GM23248 (cell line): ENCODE results near the gene ZNF555. TPM values are rescaled to one million over a fixed set of nuclear protein-coding genes. Genes with fewer than 3 reads are reported as not detected.
A peak's percentile ranks its signal among the peaks of the same experiment; 100 is the strongest.
"Not testable (repeated sequence)": the region's sequence is repeated elsewhere in the genome, so short reads cannot be mapped to it uniquely, and the experiment has no call there.

Source experiments
- DNase-seq: peaks from one replicate; pipeline ENCODE4 v3.0.0-alpha.2; 2015
- H2AFZ ChIP-seq: fragments of 200-600 bp; sonication (generic); 2 replicates; pipeline ENCODE4 v1.6.1; 2016; ENCODE audit warnings: antibody characterized with exemption
- H3F3A ChIP-seq: fragments of 200-600 bp; sonication (generic); 2 replicates; pipeline ENCODE4 v1.6.1; 2016; ENCODE audit warnings: mild to moderate bottlenecking, antibody characterized with exemption, mixed run types; ENCODE audit not compliant: insufficient read depth
- H3K27ac ChIP-seq: fragments of 200-600 bp; sonication (generic); 2 replicates; pipeline ENCODE4 v1.5.1; 2016; ENCODE audit warnings: mild to moderate bottlenecking
- H3K27me3 ChIP-seq: fragments of 200-600 bp; sonication (generic); replicated peaks from 2 replicates; pipeline ENCODE4 v1.6.1; 2016; ENCODE audit warnings: mild to moderate bottlenecking; ENCODE audit not compliant: insufficient read depth
- H3K36me3 ChIP-seq: fragments of 200-600 bp; sonication (generic); 2 replicates; pipeline ENCODE4 v1.6.1; 2016; ENCODE audit warnings: low read depth, mild to moderate bottlenecking
- H3K4me1 ChIP-seq: fragments of 200-600 bp; sonication (generic); 2 replicates; pipeline ENCODE4 v1.6.1; 2016; ENCODE audit warnings: mild to moderate bottlenecking; ENCODE audit not compliant: insufficient read depth
- H3K4me2 ChIP-seq: fragments of 200-600 bp; sonication (generic); one replicate; pipeline ENCODE4 v1.6.1; 2016; ENCODE audit warnings: mild to moderate bottlenecking; ENCODE audit not compliant: unreplicated experiment
- H3K4me3 ChIP-seq: fragments of 200-600 bp; sonication (generic); 2 replicates; pipeline ENCODE4 v1.5.1; 2016; ENCODE audit warnings: mild to moderate bottlenecking
- H3K79me2 ChIP-seq: fragments of 200-600 bp; sonication (generic); 2 replicates; pipeline ENCODE4 v1.6.1; 2016; ENCODE audit warnings: mild to moderate bottlenecking; ENCODE audit not compliant: insufficient read depth
- H3K9ac ChIP-seq: fragments of 200-600 bp; sonication (generic); 2 replicates; pipeline ENCODE4 v1.6.1; 2016; ENCODE audit warnings: mild to moderate bottlenecking
- H3K9me2 ChIP-seq: fragments of 200-600 bp; sonication (generic); 2 replicates; pipeline ENCODE4 v1.6.1; 2016; ENCODE audit warnings: mixed run types, mild to moderate bottlenecking, moderate library complexity; ENCODE audit not compliant: insufficient read depth
- H3K9me3 ChIP-seq: fragments of 200-600 bp; sonication (generic); one replicate; pipeline ENCODE4 v1.6.1; 2017; ENCODE audit warnings: low read depth
- H4K20me1 ChIP-seq: fragments of 200-600 bp; sonication (generic); 2 replicates; pipeline ENCODE4 v1.6.0; 2016; ENCODE audit not compliant: insufficient read depth
- EZH2 ChIP-seq: fragments of 200-600 bp; sonication (generic); IDR thresholded peaks from 2 replicates; pipeline ENCODE4 v1.6.1; 2018; ENCODE audit warnings: antibody characterized with exemption, mild to moderate bottlenecking; ENCODE audit not compliant: insufficient read depth, poor library complexity, severe bottlenecking
- EZH2phosphoT487 ChIP-seq: fragments of 200-600 bp; sonication (generic); IDR thresholded peaks from 2 replicates; pipeline ENCODE4 v1.6.1; 2018; ENCODE audit warnings: antibody characterized with exemption, moderate library complexity, mild to moderate bottlenecking, low read depth; ENCODE audit not compliant: insufficient read depth
- WGBS, 2 experiments: methylation state at CpG; one replicate each; pipeline ENCODE4 v1.1.6; 2015 to 2017; ENCODE audit warnings: low lambda C conversion rate in 2 of 2, low coverage in 1 of 2; ENCODE audit errors: missing lambda C conversion rate in 2 of 2; 5-methylcytosine and 5-hydroxymethylcytosine counted together
- in situ Hi-C: fragments of 300-500 bp; cut with MboI; formaldehyde crosslinking; loops from 2 replicates; pipeline ENCODE4 v1.15.0; 2020
- polyA plus RNA-seq: library from polyadenylated mRNA; unstranded; fragments of >200 nt; fragmentation: Nextera tagmentation; extraction: Ambion mirVana; gene quantifications from 2 replicates; pipeline ENCODE4 v1.2.1, GENCODE V29; 2016
- total RNA-seq: library from RNA; depleted of rRNA; stranded (reverse); fragments of >200 nt; shearing (Covaris generic); gene quantifications from 2 replicates; pipeline ENCODE4 v1.2.3, GENCODE V29; 2014; rRNA removed

Gene ZNF555
- total and polyA plus RNA-seq, 2 experiments from 2014 or later: 4.3 to 6.2 TPM

GRCh38 chr19:2902590-2903218 is 61.4 kb downstream of the ZNF555 start:
- Histone ChIP-seq H3K9me2 (no peaks in the 10 kb centered on the region), H3F3A (peaks cover 6% of the 10 kb centered on the region), H3K4me1 (no peaks in the 10 kb centered on the region), H3K9me3 (no peaks in the 10 kb centered on the region), H3K27me3 (no peaks in the 10 kb centered on the region), H4K20me1 (no peaks in the 10 kb centered on the region), H3K79me2 (peaks cover 18% of the 10 kb centered on the region), H3K4me3 (no peak overlapping the region), H2AFZ (no peak overlapping the region), H3K4me2 (no peak overlapping the region), H3K36me3 (no peaks in the 10 kb centered on the region), H3K9ac (no peak overlapping the region), H3K27ac (no peak overlapping the region)
- WGBS, 2 experiments: 81 to 82% methylated on average over 13 of the region's 13 CpGs
- in situ Hi-C loops: no loop called here
- TF ChIP-seq EZH2: no peak
- TF ChIP-seq EZH2phosphoT487: no peak
- peak; percentile 17 for DNase-seq

- H3K36me3 ChIP-seq, H3K9ac ChIP-seq, H3K9me2 ChIP-seq, H3K4me3 ChIP-seq, in situ Hi-C loops, H2AFZ ChIP-seq, H3K4me2 ChIP-seq, H3K9me3 ChIP-seq, H3K4me1 ChIP-seq, H3K27ac ChIP-seq, H4K20me1 ChIP-seq, DNase-seq, H3K27me3 ChIP-seq: not testable (repeated sequence)
- peaks cover 11% of the 10 kb centered on the region for H3F3A ChIP-seq
- WGBS, 2 experiments: 94 to 95% methylated on average over 12 to 13 of the region's 13 CpGs
- peaks cover 18% of the 10 kb centered on the region for H3K79me2 ChIP-seq
These were observed 62.1 kb downstream of the ZNF555 start for GRCh38 chr19:2903326-2903725.

GRCh38 chr19:2905918-2906519 is 64.7 kb downstream of the ZNF555 start:
- in situ Hi-C loops: no loop called here
- Histone ChIP-seq H3K9me2 (no peaks in the 10 kb centered on the region), H2AFZ (no peak overlapping the region), H3K27me3 (no peaks in the 10 kb centered on the region), H3F3A (peaks cover 14% of the 10 kb centered on the region), H3K4me2 (no peak overlapping the region), H3K9me3 (no peaks in the 10 kb centered on the region), H3K36me3 (no peaks in the 10 kb centered on the region), H3K79me2 (peaks cover 22% of the 10 kb centered on the region), H3K4me1 (peaks cover 8% of the 10 kb centered on the region), H3K27ac (no peak overlapping the region), H4K20me1 (no peaks in the 10 kb centered on the region), H3K4me3 (no peak overlapping the region), H3K9ac (no peak overlapping the region)
- WGBS, 2 experiments: 77 to 80% methylated on average over 11 of the region's 11 CpGs
- TF ChIP-seq EZH2phosphoT487: no peak
- TF ChIP-seq EZH2: no peak
- no peak for DNase-seq

DNA sequence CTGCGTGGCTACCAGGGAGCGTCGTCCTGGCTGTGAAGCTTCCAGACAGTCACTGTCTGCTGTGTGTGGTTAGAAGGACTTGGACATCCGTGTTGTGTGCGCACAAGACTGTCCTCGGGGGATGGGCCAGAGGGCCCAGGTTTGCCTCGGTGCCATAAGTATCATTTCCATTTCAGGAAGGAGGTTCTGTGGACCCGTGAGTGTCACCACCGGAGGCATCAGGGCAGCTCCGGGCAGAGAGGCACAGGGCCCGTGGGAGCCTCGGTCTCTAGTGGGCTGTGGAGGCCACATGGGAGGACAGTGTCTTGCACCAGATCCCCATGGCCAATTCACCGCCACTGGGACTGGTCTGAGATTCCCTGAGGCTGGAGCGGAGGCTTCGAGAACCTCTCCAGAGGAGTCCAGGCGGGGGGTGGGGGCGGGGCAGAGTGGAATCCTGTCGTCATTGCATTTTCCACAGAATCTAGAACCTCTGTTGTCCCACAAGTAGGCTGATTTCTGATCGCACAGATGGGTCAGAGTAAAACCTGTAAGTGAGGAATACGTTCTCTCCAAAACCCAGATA is 65.4 kb downstream of the ZNF555 start:
- WGBS, 2 experiments: 94 to 96% methylated on average over 20 of the region's 20 CpGs
- no peak for TF ChIP-seq EZH2
- no peak for TF ChIP-seq EZH2phosphoT487
- peaks cover 18% of the 10 kb centered on the region for H3K79me2 ChIP-seq

More for the DNA sequence above, 65.4 kb downstream of the ZNF555 start:
- Histone ChIP-seq H3K4me2 (no peak overlapping the region), H3K9ac (no peak overlapping the region), H3F3A (peaks cover 14% of the 10 kb centered on the region), H4K20me1 (no peaks in the 10 kb centered on the region), H3K4me3 (no peak overlapping the region), H3K9me3 (no peaks in the 10 kb centered on the region), H3K9me2 (no peaks in the 10 kb centered on the region), H3K27ac (no peak overlapping the region), H3K27me3 (no peaks in the 10 kb centered on the region), H2AFZ (no peak overlapping the region), H3K4me1 (peaks cover 8% of the 10 kb centered on the region), H3K36me3 (no peaks in the 10 kb centered on the region)
- in situ Hi-C loops: no loop called here
- DNase-seq: no peak

Other genes starting within 250 kb of the ZNF555 start
- 0.11 TPM in 1 of 2 replicates, not detected in the other for gene GNG7, start 138.8 kb upstream of the ZNF555 start, total RNA-seq
- gene GNG7, start 138.8 kb upstream of the ZNF555 start, polyA plus RNA-seq: 0.13 and 0.16 TPM in 2 replicates
- gene DIRAS1, start 120.1 kb upstream of the ZNF555 start, total RNA-seq: 4.9 and 5.9 TPM in 2 replicates
- gene DIRAS1, start 120.1 kb upstream of the ZNF555 start, polyA plus RNA-seq: 2.6 TPM in 2 replicates
- gene SLC39A3, start 101.5 kb upstream of the ZNF555 start, total RNA-seq: 38.4 and 50.9 TPM in 2 replicates
- 45.0 and 45.2 TPM in 2 replicates for gene SLC39A3, start 101.5 kb upstream of the ZNF555 start, polyA plus RNA-seq
- 56.1 and 57.5 TPM in 2 replicates for gene SGTA, start 58.2 kb upstream of the ZNF555 start, total RNA-seq
- gene SGTA, start 58.2 kb upstream of the ZNF555 start, polyA plus RNA-seq: 66.0 and 66.2 TPM in 2 replicates
- 136 and 153 TPM in 2 replicates for gene THOP1, start 56.0 kb upstream of the ZNF555 start, total RNA-seq
- gene THOP1, start 56.0 kb upstream of the ZNF555 start, polyA plus RNA-seq: 64.8 and 70.0 TPM in 2 replicates
- 2.9 and 3.0 TPM in 2 replicates for gene ZNF554, start 21.6 kb upstream of the ZNF555 start, total RNA-seq
- 1.4 and 2.2 TPM in 2 replicates for gene ZNF554, start 21.6 kb upstream of the ZNF555 start, polyA plus RNA-seq
- not detected in 2 replicates for gene ZNF556, start 25.9 kb downstream of the ZNF555 start, total RNA-seq
- gene ZNF556, start 25.9 kb downstream of the ZNF555 start, polyA plus RNA-seq: not detected in 2 replicates
- gene ZNF57, start 59.5 kb downstream of the ZNF555 start, total RNA-seq: 1.7 and 4.6 TPM in 2 replicates
- gene ZNF57, start 59.5 kb downstream of the ZNF555 start, polyA plus RNA-seq: 1.9 and 2.3 TPM in 2 replicates
- 0.76 and 1.1 TPM in 2 replicates for gene ZNF77, start 103.5 kb downstream of the ZNF555 start, total RNA-seq
- 1.2 TPM in 2 replicates for gene ZNF77, start 103.5 kb downstream of the ZNF555 start, polyA plus RNA-seq
- gene TLE6, start 136.1 kb downstream of the ZNF555 start, total RNA-seq: 0.13 and 0.65 TPM in 2 replicates
- 0.21 and 0.68 TPM in 2 replicates for gene TLE6, start 136.1 kb downstream of the ZNF555 start, polyA plus RNA-seq
- 4.3 and 10.1 TPM in 2 replicates for gene TLE2, start 187.8 kb downstream of the ZNF555 start, total RNA-seq
- gene TLE2, start 187.8 kb downstream of the ZNF555 start, polyA plus RNA-seq: 2.9 and 3.6 TPM in 2 replicates
- 254 and 337 TPM in 2 replicates for gene TLE5, start 221.0 kb downstream of the ZNF555 start, total RNA-seq
- gene TLE5, start 221.0 kb downstream of the ZNF555 start, polyA plus RNA-seq: 133 and 157 TPM in 2 replicates